DOHH2 (cell line): ENCODE data around the gene SECISBP2.
"Not testable (repeated sequence)": the region's sequence is repeated elsewhere in the genome, so short reads cannot be mapped to it uniquely, and the experiment has no call there.

Experiments used
- H3F3A ChIP-seq: fragments of 200-600 bp; sonication (generic), shearing (Covaris generic); 2 replicates; pipeline ENCODE4 v1.6.0; 2016; ENCODE audit warnings: antibody characterized with exemption, mild to moderate bottlenecking; ENCODE audit not compliant: control insufficient read depth, insufficient read depth
- H3K27ac ChIP-seq: fragments of 200-600 bp; sonication (generic); 2 replicates; pipeline ENCODE4 v1.5.1; 2014; ENCODE audit warnings: low read depth, mild to moderate bottlenecking, low read length, moderate library complexity
- H3K27me3 ChIP-seq: fragments of 200-600 bp; sonication (generic); 2 replicates; pipeline ENCODE4 v1.6.1; 2014; ENCODE audit warnings: mild to moderate bottlenecking, low read length, mixed read lengths; ENCODE audit not compliant: control insufficient read depth
- H3K36me3 ChIP-seq: fragments of 200-600 bp; sonication (generic); 2 replicates; pipeline ENCODE4 v1.6.1; 2014; ENCODE audit warnings: mild to moderate bottlenecking, low read length, moderate library complexity, mixed read lengths; ENCODE audit not compliant: control insufficient read depth
- H3K4me1 ChIP-seq: fragments of 200-600 bp; sonication (generic); 2 replicates; pipeline ENCODE4 v1.6.1; 2014; ENCODE audit warnings: mild to moderate bottlenecking, low read length, mixed read lengths; ENCODE audit not compliant: control insufficient read depth
- H3K4me2 ChIP-seq: fragments of 200-600 bp; sonication (generic); 2 replicates; pipeline ENCODE4 v1.6.0; 2014; ENCODE audit warnings: mild to moderate bottlenecking, low read length, moderate library complexity
- H3K4me3 ChIP-seq: fragments of 200-600 bp; sonication (generic); 2 replicates; pipeline ENCODE4 v1.5.1; 2014; ENCODE audit warnings: mild to moderate bottlenecking, low read length, mixed read lengths
- H3K79me2 ChIP-seq: fragments of 200-600 bp; sonication (generic); 2 replicates; pipeline ENCODE4 v1.6.1; 2014; ENCODE audit warnings: mild to moderate bottlenecking, low read length, mixed read lengths; ENCODE audit not compliant: control insufficient read depth
- H3K9me2 ChIP-seq: fragments of 200-600 bp; sonication (generic); replicated peaks from 2 replicates; pipeline ENCODE4 v1.6.1; 2014; ENCODE audit warnings: mild to moderate bottlenecking, low read length, mixed read lengths; ENCODE audit not compliant: control insufficient read depth
- H3K9me3 ChIP-seq: fragments of 200-600 bp; sonication (generic); 2 replicates; pipeline ENCODE4 v1.6.1; 2014; ENCODE audit warnings: antibody characterized with exemption, low read length, mixed read lengths; ENCODE audit not compliant: control insufficient read depth, insufficient read depth
- H4K20me1 ChIP-seq: fragments of 200-600 bp; sonication (generic); 2 replicates; pipeline ENCODE4 v1.6.0; 2014; ENCODE audit warnings: low read depth, mild to moderate bottlenecking, antibody characterized with exemption, low read length, moderate library complexity; ENCODE audit not compliant: control insufficient read depth, insufficient read depth
- CTCF ChIP-seq: fragments of 200-600 bp; sonication (generic); IDR thresholded peaks from one replicate; pipeline ENCODE4 v1.5.1; 2014; ENCODE audit warnings: antibody characterized with exemption, mild to moderate bottlenecking, low read depth, low read length; ENCODE audit not compliant: poor library complexity, severe bottlenecking
- EZH2phosphoT487 ChIP-seq: fragments of 200-600 bp; sonication (generic); IDR thresholded peaks from 2 replicates; pipeline ENCODE4 v1.6.1; 2017; ENCODE audit warnings: borderline replicate concordance, mild to moderate bottlenecking, antibody characterized with exemption, low read length, moderate library complexity, mixed read lengths

SECISBP2 gene

DNA sequence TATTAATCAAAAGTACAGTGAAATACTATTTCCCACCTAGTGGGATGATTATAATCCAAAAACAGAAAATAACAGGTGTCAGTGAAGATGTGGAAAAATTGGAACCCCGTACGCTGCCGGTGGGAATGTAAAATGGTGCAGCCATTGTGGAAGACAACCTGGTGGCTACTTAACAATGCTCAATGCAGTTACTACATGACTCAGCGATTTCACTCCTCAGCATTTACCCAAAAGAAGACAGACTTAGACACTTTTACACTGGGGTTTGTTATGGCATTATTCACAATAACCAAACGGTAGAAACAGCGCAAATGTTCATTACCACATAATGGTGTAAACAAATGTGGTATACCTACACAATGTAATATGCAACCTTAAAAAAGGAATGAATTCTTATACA lies 23.9 kb downstream of the SECISBP2 start:
- Histone ChIP-seq H3F3A (no peaks in the 10 kb centered on the region), H3K9me2 (no peaks in the 10 kb centered on the region), H3K79me2 (peaks cover 7% of the 10 kb centered on the region; the same call in 1 of the 2 replicates), H3K4me2 (no peak overlapping the region), H4K20me1 (no peaks in the 10 kb centered on the region), H3K27me3 (no peaks in the 10 kb centered on the region), H3K9me3 (no peaks in the 10 kb centered on the region), H3K4me3 (no peak overlapping the region), H3K27ac (no peak overlapping the region), H3K4me1 (no peaks in the 10 kb centered on the region), H3K36me3 (peaks cover 99% of the 10 kb centered on the region)
- TF ChIP-seq EZH2phosphoT487 (no peak), CTCF (no peak)

DNA sequence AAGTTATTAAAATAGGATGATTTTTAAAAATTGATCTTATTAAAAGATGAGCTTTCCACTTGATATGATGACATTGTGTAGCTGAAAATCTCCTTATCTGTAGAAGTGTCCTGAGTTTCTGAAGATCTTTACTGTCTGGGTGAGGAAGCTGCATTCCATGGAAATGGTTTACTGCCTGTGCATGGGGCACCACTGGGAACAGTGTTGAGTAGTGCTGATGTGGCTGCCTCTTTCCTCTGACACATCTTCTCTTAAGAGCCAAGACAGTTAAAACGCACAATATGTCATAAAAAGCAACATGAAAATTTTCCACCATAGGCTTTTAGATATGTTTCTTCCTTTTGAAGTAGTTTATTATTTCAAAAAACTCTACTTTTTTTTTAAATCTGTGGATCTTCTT lies 24.6 kb downstream of the SECISBP2 start:
- H3K4me3 ChIP-seq, result no peak overlapping the region
- H3F3A ChIP-seq, result no peaks in the 10 kb centered on the region
- no peak overlapping the region for H3K4me2 ChIP-seq
- H3K9me3 ChIP-seq, result no peaks in the 10 kb centered on the region
- H3K4me1 ChIP-seq, result no peaks in the 10 kb centered on the region
- H3K79me2 ChIP-seq, result peaks cover 7% of the 10 kb centered on the region; the same call in 1 of the 2 replicates
- H3K36me3 ChIP-seq, result peaks cover 99% of the 10 kb centered on the region
- H3K9me2 ChIP-seq, result no peaks in the 10 kb centered on the region
- no peak for TF ChIP-seq CTCF
- TF ChIP-seq EZH2phosphoT487, result no peak
- no peak overlapping the region for H3K27ac ChIP-seq
- H3K27me3 ChIP-seq, result no peaks in the 10 kb centered on the region
- no peaks in the 10 kb centered on the region for H4K20me1 ChIP-seq

- not testable (repeated sequence) for H3K79me2 ChIP-seq, H3K4me2 ChIP-seq, H3F3A ChIP-seq, H3K9me2 ChIP-seq, H3K27me3 ChIP-seq, H3K9me3 ChIP-seq, H4K20me1 ChIP-seq, H3K4me1 ChIP-seq, H3K27ac ChIP-seq, H3K4me3 ChIP-seq
- peaks cover 99% of the 10 kb centered on the region for H3K36me3 ChIP-seq
These were observed 25.5 kb downstream of the SECISBP2 start for GRCh38 chr9:89343812-89344211.

GRCh38 chr9:89345476-89345875 lies 27.2 kb downstream of the SECISBP2 start:
- no peaks in the 10 kb centered on the region for H3K4me1 ChIP-seq
- H3K4me2 ChIP-seq, result no peak overlapping the region
- H3K27me3 ChIP-seq, result no peaks in the 10 kb centered on the region
- no peaks in the 10 kb centered on the region for H4K20me1 ChIP-seq
- peaks cover 7% of the 10 kb centered on the region; the same call in 1 of the 2 replicates for H3K79me2 ChIP-seq
- no peak overlapping the region for H3K27ac ChIP-seq
- H3F3A ChIP-seq, result no peaks in the 10 kb centered on the region
- TF ChIP-seq CTCF (no peak), EZH2phosphoT487 (no peak)
- no peaks in the 10 kb centered on the region for H3K9me2 ChIP-seq
- no peaks in the 10 kb centered on the region for H3K9me3 ChIP-seq
- H3K36me3 ChIP-seq, result peaks cover 99% of the 10 kb centered on the region
- H3K4me3 ChIP-seq, result no peak overlapping the region
